ENCODE results near the gene SORCS2. TPM values are rescaled to one million over a fixed set of nuclear protein-coding genes. Genes with fewer than 3 reads are reported as not detected.

Gene SORCS2
- total RNA-seq, 2 donors from 2014 or later = 1.0 to 4.4 TPM

DNA sequence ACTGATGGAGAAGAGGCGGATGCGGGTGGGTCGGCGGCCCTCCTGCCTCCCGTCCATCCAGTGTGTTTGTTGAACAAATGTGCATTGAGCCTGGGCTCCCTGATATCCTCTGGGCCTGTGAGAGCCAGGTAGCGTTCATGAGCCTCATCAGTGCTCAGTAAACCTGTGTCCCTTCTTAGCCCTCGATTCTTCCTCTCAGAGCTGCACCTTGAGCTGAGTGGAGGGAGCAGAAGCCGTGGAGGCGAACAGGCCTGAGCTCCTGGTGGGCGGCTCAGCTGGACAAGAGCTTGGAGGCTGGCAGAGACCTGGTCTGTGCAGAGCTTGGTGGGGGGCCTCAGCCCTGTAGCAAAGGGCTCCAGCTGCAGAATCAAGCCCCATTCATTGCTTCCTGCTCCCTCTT is 112.1 kb downstream of the SORCS2 start:
- Histone ChIP-seq H3K9me3 (no peaks in the 10 kb centered on the region), H3K4me3 (no peak overlapping the region), H3K4me1 (replicated peaks) (no peaks in the 10 kb centered on the region), H3K27ac (no peak overlapping the region), H3K27me3 (replicated peaks; ENCODE audit: insufficient read depth) (no peaks in the 10 kb centered on the region), H3K36me3 (no peaks in the 10 kb centered on the region)
- 91% methylated on average over 10 of the region's 10 CpGs for WGBS
- TF ChIP-seq POLR2AphosphoS5 (IDR thresholded peaks at IDR 0.05) (no peak), POLR2A (IDR thresholded peaks at IDR 0.05) (no peak), CTCF (IDR thresholded peaks at IDR 0.05) (no peak)
- DNase-seq (ENCODE audit: low spot score) = no peak
- intact Hi-C loops (cut with DNase I) = no loop called here

- H3K36me3 ChIP-seq = no peaks in the 10 kb centered on the region
- H3K9me3 ChIP-seq = no peaks in the 10 kb centered on the region
- no peak overlapping the region for H3K27ac ChIP-seq
- H3K27me3 ChIP-seq (replicated peaks; ENCODE audit: insufficient read depth) = no peaks in the 10 kb centered on the region
- no peak overlapping the region for H3K4me3 ChIP-seq
- TF ChIP-seq POLR2AphosphoS5 (IDR thresholded peaks at IDR 0.05) = no peak
- TF ChIP-seq POLR2A (IDR thresholded peaks at IDR 0.05) = no peak
- TF ChIP-seq CTCF (IDR thresholded peaks at IDR 0.05) = no peak
- 79% methylated on average over 22 of the region's 22 CpGs for WGBS
- DNase-seq (ENCODE audit: low spot score) = no peak
- intact Hi-C loops (cut with DNase I) = no loop called here
- H3K4me1 ChIP-seq (replicated peaks) = no peaks in the 10 kb centered on the region
These were observed 114.0 kb downstream of the SORCS2 start for GRCh38 chr4:7306021-7306965.

- 75% methylated on average over 11 of the region's 11 CpGs for WGBS
- TF ChIP-seq CTCF (IDR thresholded peaks at IDR 0.05) (no peak), POLR2AphosphoS5 (IDR thresholded peaks at IDR 0.05) (no peak), POLR2A (IDR thresholded peaks at IDR 0.05) (no peak)
These were observed 114.6 kb downstream of the SORCS2 start for GRCh38 chr4:7306986-7307385.

GRCh38 chr4:7307394-7308099 is 115.2 kb downstream of the SORCS2 start:
- intact Hi-C loops (cut with DNase I) = no loop called here
- DNase-seq (ENCODE audit: low spot score) = no peak
- H3K4me1 ChIP-seq (replicated peaks) = no peaks in the 10 kb centered on the region
- no peaks in the 10 kb centered on the region for H3K36me3 ChIP-seq
- WGBS = 86% methylated on average over 6 of the region's 6 CpGs
- no peaks in the 10 kb centered on the region for H3K9me3 ChIP-seq
- H3K27me3 ChIP-seq (replicated peaks; ENCODE audit: insufficient read depth) = no peaks in the 10 kb centered on the region
- TF ChIP-seq POLR2AphosphoS5 (IDR thresholded peaks at IDR 0.05) (no peak), CTCF (IDR thresholded peaks at IDR 0.05) (no peak), POLR2A (IDR thresholded peaks at IDR 0.05) (no peak)
- no peak overlapping the region for H3K27ac ChIP-seq
- no peak overlapping the region for H3K4me3 ChIP-seq

More at GRCh38 chr4:7306986-7307385, 114.6 kb downstream of the SORCS2 start:
- no peak for DNase-seq (ENCODE audit: low spot score)
- Histone ChIP-seq H3K27ac (no peak overlapping the region), H3K4me1 (replicated peaks) (no peaks in the 10 kb centered on the region), H3K9me3 (no peaks in the 10 kb centered on the region), H3K4me3 (no peak overlapping the region), H3K27me3 (replicated peaks; ENCODE audit: insufficient read depth) (no peaks in the 10 kb centered on the region), H3K36me3 (no peaks in the 10 kb centered on the region)
- intact Hi-C loops (cut with DNase I) = no loop called here

All from prostate gland (tissue), 2 donors.